D721Med (cell line): ENCODE results near the gene OLFM2.

Source experiments
- DNase-seq: peaks from one replicate; pipeline ENCODE4 v3.0.0; 2011; ENCODE audit warnings: low spot score; ENCODE audit not compliant: insufficient read length
- FAIRE-seq: peaks from 2 replicates; lab custom pipeline; 2011; peaks lifted over from hg19 to GRCh38; lab: Jason Lieb, UNC
- TF ChIP-seq, protein P1 (sequence below): IDR thresholded peaks from 2 replicates; pipeline ENCODE4 v1.5.1; 2012; ENCODE audit warnings: mild to moderate bottlenecking, control low read depth; ENCODE audit not compliant: insufficient read depth; ENCODE audit errors: missing control alignments

The OLFM2 gene

GRCh38 chr19:9914315-9915207 lies 21.8 kb downstream of the OLFM2 start:
- FAIRE-seq = no peak
- TF ChIP-seq, protein P1, sequence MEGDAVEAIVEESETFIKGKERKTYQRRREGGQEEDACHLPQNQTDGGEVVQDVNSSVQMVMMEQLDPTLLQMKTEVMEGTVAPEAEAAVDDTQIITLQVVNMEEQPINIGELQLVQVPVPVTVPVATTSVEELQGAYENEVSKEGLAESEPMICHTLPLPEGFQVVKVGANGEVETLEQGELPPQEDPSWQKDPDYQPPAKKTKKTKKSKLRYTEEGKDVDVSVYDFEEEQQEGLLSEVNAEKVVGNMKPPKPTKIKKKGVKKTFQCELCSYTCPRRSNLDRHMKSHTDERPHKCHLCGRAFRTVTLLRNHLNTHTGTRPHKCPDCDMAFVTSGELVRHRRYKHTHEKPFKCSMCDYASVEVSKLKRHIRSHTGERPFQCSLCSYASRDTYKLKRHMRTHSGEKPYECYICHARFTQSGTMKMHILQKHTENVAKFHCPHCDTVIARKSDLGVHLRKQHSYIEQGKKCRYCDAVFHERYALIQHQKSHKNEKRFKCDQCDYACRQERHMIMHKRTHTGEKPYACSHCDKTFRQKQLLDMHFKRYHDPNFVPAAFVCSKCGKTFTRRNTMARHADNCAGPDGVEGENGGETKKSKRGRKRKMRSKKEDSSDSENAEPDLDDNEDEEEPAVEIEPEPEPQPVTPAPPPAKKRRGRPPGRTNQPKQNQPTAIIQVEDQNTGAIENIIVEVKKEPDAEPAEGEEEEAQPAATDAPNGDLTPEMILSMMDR = peak; percentile 81
- peak; percentile 87 for DNase-seq

GRCh38 chr19:9914001-9914314 lies 22.4 kb downstream of the OLFM2 start:
- FAIRE-seq = no peak
- peak; percentile 70 for DNase-seq
- TF ChIP-seq, protein P1 = no peak

- DNase-seq = peak; percentile 75
- TF ChIP-seq, protein P1 = no peak
- FAIRE-seq = no peak
Observed at GRCh38 chr19:9913237-9914000, 22.9 kb downstream of the OLFM2 start.

DNA sequence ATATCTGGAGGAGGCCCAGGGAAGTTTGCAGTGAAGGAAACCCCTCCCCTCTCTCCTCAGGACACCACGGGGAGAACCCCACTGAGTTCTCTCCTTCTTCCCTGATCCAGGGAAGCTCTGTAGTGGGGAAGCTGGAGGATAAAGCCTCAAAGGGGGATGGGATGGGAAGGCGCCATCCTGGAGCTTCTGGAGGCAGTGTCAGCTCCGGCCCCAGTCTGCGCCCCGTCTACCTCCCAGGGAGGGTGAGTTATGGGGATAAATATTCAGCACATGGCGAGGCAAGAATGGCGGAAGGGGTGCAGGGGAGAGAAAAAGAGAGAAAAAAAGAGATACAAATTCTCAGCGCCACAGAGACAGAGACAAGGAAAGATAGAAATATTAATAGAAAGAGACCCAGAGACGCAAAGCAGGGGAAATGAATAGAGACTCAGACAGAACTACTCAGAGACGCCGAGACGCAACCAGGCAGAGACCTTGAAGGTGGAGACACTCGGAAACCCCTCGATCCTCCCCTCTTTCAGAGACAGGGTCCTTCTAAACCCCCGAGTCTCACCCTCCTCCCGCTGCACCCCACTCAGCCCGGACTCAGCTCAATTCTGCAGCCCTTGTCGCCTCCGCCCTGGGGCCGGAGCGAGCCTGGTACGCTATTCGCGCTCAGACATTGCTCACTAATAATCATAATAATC lies 23.6 kb downstream of the OLFM2 start:
- DNase-seq = no peak
- TF ChIP-seq, protein P1 = no peak
- FAIRE-seq = no peak

DNA sequence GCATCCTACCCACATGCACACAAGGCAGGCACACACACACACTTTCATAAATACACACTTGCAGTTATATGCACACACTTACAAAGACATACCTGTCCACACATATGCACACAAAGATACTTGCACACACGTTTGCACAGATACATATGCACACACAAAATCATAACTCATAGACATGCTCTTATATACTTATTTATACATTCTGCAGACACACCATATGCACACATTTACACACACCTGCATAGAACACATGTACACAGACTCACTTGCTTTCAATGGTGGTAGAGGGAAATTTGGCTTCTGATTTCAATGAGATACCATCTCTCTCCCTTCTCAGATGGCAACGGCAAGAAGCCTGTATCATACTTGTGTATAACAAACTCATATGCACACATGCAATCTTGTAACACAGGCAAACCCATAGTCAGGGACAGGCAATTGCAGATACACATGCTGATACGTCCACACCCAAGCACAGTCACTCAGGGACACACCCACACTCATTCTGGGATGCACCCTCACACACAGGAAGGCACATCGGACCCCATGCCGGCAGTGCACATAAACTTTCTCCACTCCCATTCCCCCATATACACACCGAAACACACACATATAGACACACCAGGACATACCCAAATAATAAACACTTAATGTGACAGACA lies 24.7 kb downstream of the OLFM2 start:
- no peak for DNase-seq
- no peak for FAIRE-seq
- TF ChIP-seq, protein P1 = no peak

GRCh38 chr19:9910625-9911024 lies 25.7 kb downstream of the OLFM2 start:
- no peak for DNase-seq
- TF ChIP-seq, protein P1 = no peak
- peak; percentile 29 for FAIRE-seq
